GM18868 (cell line): ENCODE measurements around the gene ERG.

Source experiments
- ATAC-seq: cut with Tn5 transposase; IDR thresholded peaks from one replicate; pipeline ENCODE4 v1.9.1; 2021; ENCODE audit warnings: mild to moderate bottlenecking, moderate library complexity; ENCODE audit not compliant: unreplicated experiment

The ERG gene

DNA sequence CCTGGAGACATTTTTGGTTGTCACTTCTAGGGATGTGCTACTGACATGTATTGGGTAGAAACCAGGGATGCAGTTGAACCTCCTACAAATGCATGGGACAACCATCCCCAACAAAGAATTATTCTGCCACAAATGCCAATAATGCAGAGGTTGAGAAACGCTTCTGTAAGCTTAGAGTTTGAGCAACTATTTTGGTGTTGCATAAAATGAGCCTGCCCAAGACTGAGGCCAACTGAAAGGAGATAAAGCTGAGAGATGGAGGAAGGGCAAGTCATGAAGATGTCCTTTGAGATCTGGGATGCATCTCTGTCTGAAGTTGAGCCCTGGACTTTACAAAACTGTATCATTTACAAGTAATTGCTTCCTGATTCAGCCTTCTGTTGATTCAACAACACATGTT is 134.6 kb downstream of the ERG start:
- no peak for ATAC-seq

- no peak for ATAC-seq
Observed at GRCh38 chr21:38361324-38361723, 137.0 kb downstream of the ERG start.

GRCh38 chr21:38359835-38360234 is 138.4 kb downstream of the ERG start:
- no peak for ATAC-seq

DNA sequence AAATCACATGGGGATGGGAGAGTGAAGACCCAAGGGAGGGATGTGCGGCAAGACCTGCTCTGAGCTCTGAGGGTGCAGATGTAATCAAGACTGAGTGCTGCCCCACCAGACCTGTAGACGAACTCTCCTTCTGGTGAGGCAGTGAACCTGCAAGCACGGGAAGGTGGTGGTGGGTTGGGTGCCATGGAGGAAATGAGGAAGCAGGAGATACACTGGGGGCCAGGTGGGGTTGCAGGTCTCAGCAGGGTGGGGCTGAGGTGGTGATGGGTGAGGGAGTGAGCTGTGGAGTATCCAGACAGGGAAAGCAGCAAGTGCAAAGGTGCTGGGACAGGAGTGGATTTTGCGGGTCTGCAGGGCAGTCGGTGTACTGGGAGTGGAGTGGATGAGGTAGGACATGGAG is 139.2 kb downstream of the ERG start:
- ATAC-seq, result no peak

- no peak for ATAC-seq
Observed at GRCh38 chr21:38358666-38359065, 139.6 kb downstream of the ERG start.

DNA sequence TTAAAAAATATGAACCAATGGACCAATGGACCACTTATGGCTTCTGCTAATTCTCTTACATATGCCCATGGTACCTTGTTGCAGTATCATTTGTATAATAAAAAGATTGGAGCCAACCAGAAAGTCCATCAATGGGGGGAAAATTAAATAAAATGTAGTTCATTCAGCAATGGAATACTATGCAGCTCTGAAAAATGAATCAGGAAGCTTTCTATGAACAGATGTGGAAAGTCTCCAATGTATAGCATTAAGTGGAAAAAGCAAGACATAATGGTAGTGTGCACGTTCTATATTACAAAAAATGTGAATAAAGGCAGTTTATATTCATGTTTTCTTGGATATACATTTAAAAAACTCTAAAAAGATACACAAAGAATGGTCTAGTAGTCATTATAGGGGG is 140.2 kb downstream of the ERG start:
- ATAC-seq, result no peak

DNA sequence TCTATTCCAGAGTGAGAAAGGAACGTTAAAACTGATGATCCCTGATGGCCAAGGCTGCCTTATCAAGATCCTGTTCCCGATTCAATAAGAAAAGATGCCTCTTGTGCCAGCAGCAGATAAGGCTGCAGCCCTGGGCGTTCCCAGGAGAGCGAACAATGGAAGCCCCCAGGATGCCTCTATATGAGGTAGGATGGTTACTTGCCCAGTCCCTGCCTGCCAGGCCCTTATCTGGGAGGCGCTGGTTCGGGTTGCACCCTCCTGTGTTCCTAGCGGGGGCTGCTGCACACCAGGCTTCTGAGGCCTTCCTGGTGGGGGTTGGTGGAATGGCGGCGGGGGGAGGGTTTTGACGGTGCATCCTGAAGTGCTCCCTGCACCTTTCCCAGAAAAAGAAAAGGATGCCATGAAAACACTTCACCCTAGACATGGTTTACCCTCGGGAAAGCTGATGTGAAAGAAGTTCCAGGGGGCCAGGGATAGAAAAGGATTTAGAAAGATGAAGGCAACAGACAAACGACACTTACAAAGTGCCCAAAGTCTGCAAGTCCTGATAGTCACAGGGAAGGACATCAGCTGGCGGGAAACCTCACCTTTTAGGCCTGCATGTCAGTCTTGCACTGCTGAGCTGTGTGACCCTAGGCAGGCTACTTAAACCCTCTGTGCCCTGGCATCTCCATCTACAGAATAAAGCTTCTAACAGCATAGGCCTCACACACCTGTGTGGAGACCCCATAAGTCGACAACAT is 141.2 kb downstream of the ERG start:
- no peak for ATAC-seq

- ATAC-seq, result no peak
Observed at GRCh38 chr21:38355992-38356781, 142.1 kb downstream of the ERG start.

DNA sequence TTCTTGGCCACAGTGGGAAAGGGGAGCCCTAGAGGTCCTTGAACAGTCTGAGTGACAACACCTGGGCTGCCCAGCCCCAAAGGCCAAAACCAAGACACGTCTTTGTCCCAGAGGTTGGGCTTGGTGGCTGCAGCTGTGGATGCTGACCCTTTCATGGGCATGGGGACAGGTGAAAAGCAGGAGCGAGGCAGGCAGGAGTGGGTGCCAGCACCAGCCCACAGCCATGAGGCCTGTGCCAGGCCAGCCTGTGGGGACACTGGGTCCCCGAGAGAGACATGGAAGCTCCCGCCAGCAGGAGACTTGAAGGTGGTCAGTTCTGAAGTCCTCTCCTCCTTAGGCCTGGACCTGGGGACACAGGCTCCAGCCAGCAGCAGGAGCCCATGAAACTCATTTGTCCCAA is 142.9 kb downstream of the ERG start:
- no peak for ATAC-seq

- ATAC-seq, result no peak
Observed at GRCh38 chr21:38354746-38355145, 143.5 kb downstream of the ERG start.

- ATAC-seq, result no peak
Observed at GRCh38 chr21:38354231-38354630, 144.0 kb downstream of the ERG start.

DNA sequence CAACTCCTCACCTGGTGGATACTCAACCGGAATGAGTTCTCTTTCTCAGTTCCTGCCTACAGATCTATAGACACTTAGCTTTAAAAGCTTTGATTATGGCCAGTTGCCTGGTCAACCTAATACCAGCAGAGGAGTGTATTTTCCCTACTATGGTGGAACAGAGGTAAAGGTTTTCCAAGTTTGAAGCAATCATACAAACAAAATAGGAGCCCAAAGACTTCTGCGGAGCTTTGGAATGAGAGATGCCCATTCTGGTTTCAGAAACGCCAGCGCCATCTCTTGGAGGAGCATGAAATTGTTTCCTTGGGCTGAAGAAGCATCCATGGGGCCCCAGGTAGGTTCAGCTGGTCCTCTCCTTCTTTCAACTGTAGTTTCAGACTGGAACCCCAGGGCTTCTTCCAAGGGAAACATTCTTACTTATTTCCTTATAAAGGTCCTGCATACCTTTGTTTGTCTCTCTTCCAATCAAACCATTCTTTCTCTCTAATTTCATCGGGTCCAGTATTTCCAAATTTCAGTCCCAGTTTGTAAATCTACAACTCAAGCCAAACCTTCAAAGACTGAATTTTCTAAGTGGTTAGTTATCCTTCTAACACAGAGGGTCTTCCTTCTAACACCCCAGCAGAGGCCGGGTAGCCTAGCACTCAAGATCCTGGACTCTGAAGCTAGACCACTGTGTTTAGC is 145.6 kb downstream of the ERG start:
- ATAC-seq, result no peak

GRCh38 chr21:38351961-38352521 is 146.2 kb downstream of the ERG start:
- no peak for ATAC-seq

- no peak for ATAC-seq
Observed at GRCh38 chr21:38351176-38351959, 146.9 kb downstream of the ERG start.

GRCh38 chr21:38350684-38351083 is 147.6 kb downstream of the ERG start:
- ATAC-seq, result no peak

- ATAC-seq, result no peak
Observed at GRCh38 chr21:38349977-38350376, 148.3 kb downstream of the ERG start.

- no peak for ATAC-seq
Observed at GRCh38 chr21:38349111-38349746, 149.0 kb downstream of the ERG start.

DNA sequence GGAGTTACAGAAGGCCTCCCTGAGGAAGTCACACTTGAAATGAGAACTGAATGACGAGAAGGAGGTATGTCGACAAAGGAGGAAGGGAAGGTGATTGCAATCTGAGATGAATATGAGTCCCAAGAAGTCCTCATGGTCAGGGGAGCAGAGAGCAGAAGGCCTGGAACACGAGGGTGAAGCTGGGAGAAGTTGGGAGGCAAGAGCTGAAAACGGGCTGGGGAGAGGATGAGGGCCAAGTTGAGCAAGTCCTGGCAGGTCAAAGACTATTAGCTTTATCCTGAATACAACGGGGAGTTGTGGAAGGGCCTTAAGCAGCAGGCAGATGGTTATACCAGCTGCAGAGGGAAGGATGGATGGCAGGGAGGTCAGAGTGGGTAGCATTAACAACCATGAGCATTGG is 152.0 kb downstream of the ERG start:
- ATAC-seq, result no peak

DNA sequence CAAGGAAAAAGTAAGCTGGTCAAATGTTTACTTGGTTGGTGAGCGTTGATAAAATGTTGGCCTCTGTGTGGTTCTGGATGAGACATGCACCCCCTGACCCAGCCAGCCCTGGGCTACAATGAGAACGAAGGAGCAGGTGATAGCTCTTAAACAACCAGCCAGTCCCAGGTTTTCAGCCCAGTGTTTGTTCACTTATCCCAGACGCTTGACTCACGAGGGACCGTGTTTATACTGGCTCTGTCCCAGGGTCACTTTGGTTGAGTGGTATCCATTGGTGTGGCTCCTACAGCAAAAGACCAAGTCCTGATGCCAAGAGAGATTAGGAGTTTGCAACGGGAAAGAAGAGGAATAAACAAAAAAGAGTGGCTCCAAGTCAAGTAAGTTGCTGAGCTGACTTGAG is 154.6 kb downstream of the ERG start:
- no peak for ATAC-seq

DNA sequence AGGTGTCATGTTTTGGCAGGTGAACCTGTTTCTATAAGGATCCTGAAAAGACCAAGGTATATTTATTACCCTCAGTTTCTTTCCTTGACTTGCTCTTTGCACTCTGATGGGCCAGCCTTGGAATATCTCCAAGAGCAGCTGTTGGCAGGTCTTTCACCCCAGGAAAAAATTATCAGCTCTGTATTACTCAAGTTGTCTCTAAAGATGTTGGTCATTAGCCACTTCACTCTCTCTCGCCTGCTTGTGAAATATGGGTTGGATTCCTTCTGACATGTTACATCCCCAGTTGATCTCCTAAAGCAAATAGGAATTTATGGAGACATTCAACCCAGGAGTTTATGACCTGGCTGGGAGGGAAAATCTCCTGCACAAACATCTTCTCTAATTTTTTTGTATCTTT is 155.5 kb downstream of the ERG start:
- no peak for ATAC-seq
